Hematopoietic multipotent progenitor cell (in vitro differentiated cells): ENCODE measurements around the gene ALG3. TPM values are rescaled to one million over a fixed set of nuclear protein-coding genes. Genes with fewer than 3 reads are reported as not detected.

Source experiments
- DNase-seq, 3 donors: peaks; one replicate each; pipeline ENCODE4 v3.0.0-alpha.2; 2011 to 2015; ENCODE audit warnings: low read depth in 2 of 3, low spot score in 2 of 3
- small RNA-seq: library from RNA; depleted of rRNA; stranded (forward); fragments of <200 nt; gene quantifications from one replicate; pipeline ENCODE3, GENCODE V24; 2012
- total RNA-seq: library from RNA; depleted of rRNA; stranded (reverse); fragments of >200 nt; gene quantifications from one replicate; pipeline ENCODE4 v1.2.3, GENCODE V29; 2012

Gene ALG3
- total RNA-seq, 1 donor: 54.7 TPM

DNA sequence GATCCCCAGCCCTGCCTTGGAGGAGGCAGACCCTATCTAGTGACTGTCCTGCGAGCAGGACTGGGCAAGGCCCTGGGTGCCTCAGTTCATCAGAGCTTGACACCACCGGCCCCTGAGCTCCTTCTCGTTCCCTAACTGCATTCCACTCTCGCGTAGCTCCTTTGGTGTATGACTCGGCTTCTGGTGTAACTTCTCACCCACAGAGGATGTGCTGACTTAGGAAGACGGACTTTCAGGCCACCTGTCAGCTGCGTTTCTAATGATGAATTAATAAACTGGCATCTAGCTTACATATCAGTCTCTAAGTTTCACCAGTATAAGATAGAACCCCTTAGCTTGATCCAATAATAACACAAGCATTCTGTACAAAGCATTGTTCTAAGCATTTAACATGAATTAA is 45.2 kb downstream of the ALG3 start:
- no peak for DNase-seq

DNA sequence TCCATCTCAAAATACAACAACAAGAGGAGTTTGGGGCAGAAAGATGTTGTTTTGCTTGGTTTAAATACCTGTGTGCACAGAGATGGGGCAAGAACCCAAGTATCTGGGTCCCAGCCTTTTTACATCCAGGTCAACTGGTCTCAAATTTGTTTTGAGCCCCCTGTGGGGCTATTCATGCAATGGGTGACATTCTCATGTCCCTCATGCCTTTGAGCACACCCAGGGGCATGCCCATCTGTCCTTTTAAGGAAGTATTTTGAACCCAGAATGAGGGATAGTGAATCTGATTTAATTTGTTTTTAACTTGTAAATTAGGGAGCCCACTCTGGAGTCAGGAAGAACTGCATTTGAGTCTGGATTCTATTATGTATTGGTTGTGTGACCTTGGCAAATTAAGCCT is 47.9 kb downstream of the ALG3 start:
- no peak for DNase-seq

DNA sequence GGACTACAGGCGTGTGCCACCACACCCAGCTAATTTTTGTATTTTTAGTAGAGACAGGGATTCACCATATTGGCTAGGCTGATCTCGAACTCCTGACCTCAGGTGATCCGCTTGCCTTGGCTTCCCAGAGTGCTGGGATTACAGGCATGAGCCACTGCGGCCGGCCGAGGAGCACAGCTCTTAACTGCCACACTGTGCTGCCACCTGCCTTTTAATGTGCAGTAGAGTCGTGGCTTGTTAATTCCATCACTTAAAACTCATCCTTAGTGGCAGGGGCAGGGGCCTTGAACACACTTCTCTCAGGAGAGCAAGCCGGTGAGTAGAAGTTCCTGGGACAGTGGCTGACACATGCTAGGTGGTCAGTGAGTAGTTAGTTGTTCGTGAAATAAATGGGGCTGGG is 50.3 kb downstream of the ALG3 start:
- no peak for DNase-seq

DNA sequence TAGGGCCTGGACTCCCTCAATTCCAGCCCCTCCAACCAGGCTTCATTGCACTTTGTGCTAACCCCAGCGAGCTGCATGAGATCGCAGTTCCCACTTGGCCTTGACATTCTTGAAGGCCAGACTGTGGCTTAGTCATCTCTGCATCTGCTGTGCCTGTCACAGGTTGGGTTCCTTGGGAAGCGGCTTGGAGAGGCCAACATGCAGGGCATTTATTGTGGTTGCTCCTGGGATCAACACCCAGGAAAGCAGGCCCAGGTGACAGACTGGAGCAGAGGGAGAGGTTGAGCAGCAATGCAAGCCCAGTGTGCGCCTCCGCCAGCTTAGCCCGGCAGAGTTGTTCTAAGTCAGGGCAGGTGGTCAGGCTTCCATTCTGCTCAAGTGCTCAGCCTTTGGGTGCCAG is 52.2 kb downstream of the ALG3 start:
- DNase-seq: no peak

DNA sequence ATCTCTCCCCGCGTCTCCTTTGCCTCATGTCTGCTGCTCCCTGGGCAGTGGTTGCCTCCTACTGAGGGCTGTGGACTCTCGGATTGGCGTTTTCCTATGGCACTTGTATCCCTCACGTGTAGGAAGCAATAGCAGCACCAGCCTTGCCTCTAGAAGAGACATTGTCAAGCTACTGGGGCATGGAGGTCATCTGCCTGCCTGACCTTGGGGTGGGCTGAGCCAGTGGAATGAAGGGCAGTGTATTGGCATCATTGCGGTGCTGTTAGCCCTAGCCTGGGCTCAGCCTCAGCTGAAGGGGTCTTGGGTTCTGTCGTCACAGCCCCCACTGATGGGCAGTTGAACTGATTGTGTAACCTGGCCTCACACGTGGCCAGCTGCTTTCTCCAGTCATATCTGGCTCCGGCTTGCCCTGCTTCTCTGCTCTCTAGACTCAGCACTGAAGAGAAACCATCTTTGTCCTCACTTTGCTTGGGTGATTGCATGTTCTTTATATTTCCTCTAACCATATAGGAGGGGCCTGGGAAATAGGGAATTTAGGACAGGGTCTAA is 54.7 kb downstream of the ALG3 start:
- no peak for DNase-seq

DNA sequence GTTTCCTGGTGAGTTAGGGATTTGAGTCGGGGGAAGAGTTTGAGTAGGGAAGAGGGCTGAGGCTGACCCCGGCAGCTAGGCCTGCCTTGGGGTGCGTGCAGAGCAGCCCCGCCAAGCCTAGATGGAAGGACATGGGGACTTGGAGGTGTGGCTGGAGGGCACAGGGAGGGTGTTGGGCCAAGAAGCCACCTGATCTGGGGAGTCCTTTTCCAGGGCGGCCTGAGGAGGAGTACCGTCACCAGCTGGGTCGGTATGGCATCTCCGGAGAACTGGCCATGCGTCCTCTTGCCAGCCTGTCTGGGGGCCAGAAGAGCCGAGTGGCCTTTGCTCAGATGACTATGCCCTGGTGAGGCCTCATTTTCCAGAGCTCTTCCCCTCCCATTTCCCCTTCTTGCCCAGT is 55.9 kb downstream of the ALG3 start:
- DNase-seq: no peak

Small RNAs within 50 kb of the gene (small RNA-seq; reads per million reads assigned to genes)
- gene MIR1224: not detected

Other genes starting within 250 kb of the ALG3 start
- gene ABCC5, start 231.1 kb downstream of the ALG3 start, total RNA-seq: 18.3 TPM
- gene HTR3D, start 217.2 kb downstream of the ALG3 start, total RNA-seq: not detected
- not detected for gene HTR3C, start 195.9 kb downstream of the ALG3 start, total RNA-seq
- not detected for gene HTR3E, start 151.9 kb downstream of the ALG3 start, total RNA-seq
- gene EIF2B5, start 113.6 kb downstream of the ALG3 start, total RNA-seq: 60.3 TPM
- gene DVL3, start 93.6 kb downstream of the ALG3 start, total RNA-seq: 38.0 TPM
- 290 TPM for gene AP2M1, start 74.1 kb downstream of the ALG3 start, total RNA-seq
- gene ABCF3, start 62.8 kb downstream of the ALG3 start, total RNA-seq: 53.9 TPM
- gene VWA5B2, start 19.4 kb downstream of the ALG3 start, total RNA-seq: under 0.01 TPM
- 9.7 TPM for gene EEF1AKMT4, start 710 bp upstream of the ALG3 start, total RNA-seq
- not detected for gene CAMK2N2, start 12.6 kb upstream of the ALG3 start, total RNA-seq
- not detected for gene ECE2, start 27.1 kb upstream of the ALG3 start, total RNA-seq
- 259 TPM for gene PSMD2, start 50.3 kb upstream of the ALG3 start, total RNA-seq
- gene EIF4G1, start 65.6 kb upstream of the ALG3 start, total RNA-seq: 184 TPM
- 17.0 TPM for gene FAM131A, start 88.6 kb upstream of the ALG3 start, total RNA-seq
- gene CLCN2, start 112.6 kb upstream of the ALG3 start, total RNA-seq: 3.5 TPM
- gene POLR2H, start 112.7 kb upstream of the ALG3 start, total RNA-seq: 46.9 TPM
- not detected for gene THPO, start 129.2 kb upstream of the ALG3 start, total RNA-seq
- gene CHRD, start 131.1 kb upstream of the ALG3 start, total RNA-seq: under 0.01 TPM